ENCODE results near the gene ARHGAP18.

ARHGAP18 gene

DNA sequence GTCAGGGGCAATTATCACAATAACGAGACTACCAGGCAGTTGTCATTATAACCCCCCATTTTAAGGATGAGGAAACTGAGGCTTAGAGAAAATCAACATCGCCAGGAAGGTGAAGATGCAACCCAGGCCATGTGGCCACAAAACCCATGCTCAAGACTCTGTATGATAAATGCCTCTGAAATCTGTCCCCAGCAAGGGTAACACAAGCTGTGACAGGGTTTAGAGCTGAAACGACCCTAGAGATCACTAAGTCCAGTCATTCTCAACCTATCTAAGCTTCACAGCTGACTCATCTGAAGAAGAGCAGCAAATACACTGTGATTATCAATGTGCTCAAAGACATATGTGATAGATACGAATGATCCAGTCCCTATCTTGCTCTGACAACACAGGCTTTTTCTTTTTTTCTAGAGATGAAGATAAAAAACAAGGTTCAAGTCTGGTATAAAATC is 47.0 kb downstream of the ARHGAP18 start:
- no peak for DNase-seq

- DNase-seq = no peak
Measured at GRCh38 chr6:129662406-129662766, 47.6 kb downstream of the ARHGAP18 start.

DNA sequence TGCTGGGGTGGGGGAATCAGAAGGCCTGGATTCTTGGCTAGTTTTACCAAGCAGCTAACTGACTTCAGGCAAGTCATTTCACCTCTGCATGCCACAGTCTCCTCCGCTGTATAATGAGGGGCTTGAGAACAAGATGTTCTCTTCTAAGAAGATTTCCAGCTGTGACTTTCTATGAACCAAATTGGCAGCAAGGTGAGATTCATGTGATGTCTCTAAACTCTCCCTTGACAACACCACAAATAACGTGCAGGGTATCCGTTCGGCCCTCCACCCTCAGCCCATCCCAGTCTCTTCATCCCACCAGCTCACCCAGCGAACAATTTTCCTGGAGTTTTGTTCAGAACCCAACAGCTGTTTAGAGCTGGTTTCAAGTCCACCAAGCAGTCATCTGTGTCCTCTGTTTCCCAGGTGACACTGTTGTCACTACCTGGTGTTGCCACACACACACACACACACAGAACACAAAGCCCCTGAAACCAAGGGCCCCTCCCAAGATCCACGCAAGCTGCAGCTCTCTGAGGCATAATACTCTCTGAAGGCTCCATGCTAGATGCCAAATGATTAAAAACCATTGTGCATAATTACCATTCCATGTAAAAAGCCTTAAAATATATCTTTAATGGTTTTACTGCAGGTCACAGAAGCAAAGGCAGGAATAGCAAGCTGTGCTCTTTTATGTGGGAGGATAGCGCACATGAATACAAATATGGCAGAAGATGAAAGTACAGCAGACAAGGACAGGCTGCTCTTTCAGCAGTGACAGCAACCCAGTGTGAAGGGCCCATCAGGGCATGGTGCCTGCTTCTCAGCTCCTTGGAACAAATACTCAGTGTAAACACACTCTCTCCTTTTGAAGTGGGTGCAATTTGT is 48.2 kb downstream of the ARHGAP18 start:
- DNase-seq = no peak

- no peak for DNase-seq
Measured at GRCh38 chr6:129660346-129660676, 49.7 kb downstream of the ARHGAP18 start.

DNA sequence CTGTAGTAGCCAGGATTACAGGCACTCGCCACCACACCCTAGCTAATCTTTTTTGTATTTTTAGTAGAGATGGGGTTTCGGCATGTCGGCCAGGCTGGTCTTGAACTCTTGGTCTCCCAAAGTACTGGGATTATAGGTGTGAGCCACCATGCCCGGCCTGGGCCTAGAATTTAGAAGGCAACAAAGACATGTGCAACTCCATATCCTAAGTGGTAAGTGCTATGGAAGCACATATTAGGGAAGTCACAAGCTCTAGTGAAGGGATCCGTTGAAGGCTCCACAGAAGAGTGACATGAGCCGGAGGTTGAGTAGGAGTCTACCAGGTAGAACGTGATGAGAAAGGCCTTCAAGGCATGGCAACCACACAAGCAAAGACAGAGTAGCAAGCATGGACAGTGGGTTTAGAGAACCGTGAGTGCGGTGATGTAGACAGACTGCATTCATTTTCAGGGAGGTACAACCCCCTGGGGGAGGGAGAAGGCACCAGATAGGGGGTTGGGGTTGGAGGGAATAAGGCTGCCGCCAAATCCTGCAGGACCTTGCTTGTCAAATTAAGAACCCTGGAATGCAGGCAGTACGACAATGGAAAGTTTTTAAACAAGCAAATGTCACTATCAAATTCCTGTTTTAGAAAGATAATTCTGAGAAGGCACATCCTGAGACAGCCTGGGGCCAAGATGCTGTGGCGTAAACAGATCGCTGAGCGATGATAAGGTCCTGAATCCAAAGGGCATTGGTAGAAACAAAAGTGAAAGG is 50.2 kb downstream of the ARHGAP18 start:
- DNase-seq = no peak

DNA sequence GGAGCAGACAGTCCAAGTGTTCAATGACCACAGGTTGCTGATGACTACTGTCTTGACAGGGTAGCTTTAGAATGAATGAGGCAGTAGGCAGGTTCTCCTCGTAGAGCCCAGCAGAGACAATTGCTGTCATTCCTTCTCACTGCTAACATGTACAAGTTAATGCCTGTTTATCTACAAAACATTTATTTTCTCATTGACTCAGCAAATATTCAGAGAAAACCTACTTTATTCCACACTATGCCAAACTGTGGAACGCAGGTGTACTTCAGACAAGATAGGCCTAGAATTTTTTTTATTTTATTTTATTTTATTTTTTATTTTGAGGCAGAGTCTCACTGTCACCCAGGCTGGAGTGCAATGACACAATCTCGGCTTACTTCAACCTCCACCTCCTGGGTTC is 50.8 kb downstream of the ARHGAP18 start:
- no peak for DNase-seq

DNA sequence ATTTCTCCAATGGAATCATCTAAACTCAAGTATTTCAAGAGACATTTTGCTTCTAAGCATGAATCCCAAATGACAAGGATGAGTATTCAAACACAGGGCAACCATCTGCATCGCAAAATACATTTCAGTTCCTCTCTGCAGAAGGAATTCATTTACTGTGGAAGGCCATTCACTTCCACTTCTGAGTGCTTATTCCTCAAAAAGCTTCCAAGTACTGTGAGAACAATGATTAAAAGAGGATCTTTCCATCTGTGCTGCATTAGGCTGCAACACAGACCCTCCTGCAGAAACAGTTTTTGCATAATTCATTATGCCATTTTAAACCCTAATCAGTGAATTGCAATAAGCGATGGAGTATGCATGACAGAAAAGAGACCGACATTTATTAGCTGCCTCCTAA is 52.5 kb downstream of the ARHGAP18 start:
- no peak for DNase-seq

GRCh38 chr6:129655334-129655733 is 54.6 kb downstream of the ARHGAP18 start:
- no peak for DNase-seq

DNA sequence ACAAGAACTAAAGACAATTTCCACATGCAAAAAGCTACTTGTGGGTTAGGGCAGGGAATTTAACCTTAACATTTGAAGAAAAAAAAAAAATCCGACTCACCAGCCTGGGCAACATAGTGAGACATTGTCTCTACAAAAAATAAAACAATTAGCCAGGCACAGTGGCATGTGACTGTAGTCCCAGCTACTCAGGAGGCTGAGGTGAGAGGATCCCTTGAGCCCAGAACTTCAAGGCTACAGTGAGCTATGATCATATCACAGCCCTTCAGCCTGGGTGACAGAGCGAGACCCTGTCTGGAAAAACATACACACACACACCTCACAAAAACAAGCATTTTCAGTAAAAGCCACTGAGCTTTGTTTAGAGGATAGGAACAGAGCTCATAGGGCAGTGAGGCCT is 56.2 kb downstream of the ARHGAP18 start:
- DNase-seq = no peak

- no peak for DNase-seq
Measured at GRCh38 chr6:129653229-129653628, 56.7 kb downstream of the ARHGAP18 start.

GRCh38 chr6:129651291-129651691 is 58.7 kb downstream of the ARHGAP18 start:
- DNase-seq = no peak

GRCh38 chr6:129648819-129649491 is 61.0 kb downstream of the ARHGAP18 start:
- DNase-seq = no peak

GRCh38 chr6:129647044-129647443 is 62.9 kb downstream of the ARHGAP18 start:
- no peak for DNase-seq

- DNase-seq = no peak
Measured at GRCh38 chr6:129646642-129647041, 63.3 kb downstream of the ARHGAP18 start.

- DNase-seq = no peak
Measured at GRCh38 chr6:129645830-129646579, 64.0 kb downstream of the ARHGAP18 start.

DNA sequence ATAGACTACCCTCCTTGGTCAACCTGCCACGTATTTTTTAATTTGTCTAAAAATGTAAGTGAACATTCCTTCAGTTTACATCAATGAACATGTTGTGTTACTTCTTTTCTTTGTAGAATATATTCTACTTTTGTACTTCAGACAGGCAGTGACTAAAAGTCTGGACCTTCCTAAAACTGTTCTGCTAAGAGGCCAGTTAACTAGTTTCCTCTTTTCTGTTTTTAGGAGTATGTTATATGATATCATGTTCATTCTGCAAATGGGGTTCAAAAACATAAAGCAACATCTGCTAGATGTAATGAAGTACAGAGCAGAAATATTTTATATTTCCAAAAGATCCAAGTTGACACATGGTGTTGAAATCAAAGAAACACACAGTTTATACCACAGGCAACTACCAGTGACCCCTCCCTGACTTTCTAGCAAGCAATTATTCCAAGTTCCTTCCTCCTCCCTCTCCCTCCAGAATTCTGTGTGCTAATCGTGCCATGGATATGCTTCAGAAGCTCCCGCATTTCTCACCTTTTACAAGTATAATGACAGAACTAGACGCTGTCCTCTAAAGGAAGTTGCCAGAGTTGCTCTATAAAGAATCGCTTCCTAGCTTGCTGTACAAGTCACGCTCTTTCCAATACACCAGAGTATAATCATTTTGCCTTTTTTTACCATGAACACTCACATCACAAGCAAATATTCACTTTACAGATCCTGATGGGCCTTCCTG is 64.7 kb downstream of the ARHGAP18 start:
- DNase-seq = no peak

DNA sequence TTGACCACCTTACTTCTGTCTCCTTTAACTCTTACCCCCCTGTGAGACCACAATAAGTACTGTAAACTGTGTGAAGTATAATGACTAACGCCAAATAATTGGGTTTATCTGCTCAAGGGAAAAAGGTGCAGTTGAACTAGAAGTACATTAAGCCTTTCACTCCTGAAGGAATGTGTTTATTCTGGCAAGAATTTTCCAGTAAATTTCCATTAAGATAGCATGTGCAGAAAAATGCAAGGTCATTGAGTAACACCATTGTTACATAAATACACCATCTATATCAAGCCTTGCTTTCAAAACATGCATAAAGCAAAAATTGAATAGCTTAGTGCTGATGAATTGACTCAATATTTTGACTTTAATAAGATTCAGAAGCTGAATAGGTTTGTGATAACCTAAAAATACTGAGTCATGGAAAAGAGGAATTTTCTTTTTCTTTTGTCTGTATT is 65.4 kb downstream of the ARHGAP18 start:
- DNase-seq = no peak

DNA sequence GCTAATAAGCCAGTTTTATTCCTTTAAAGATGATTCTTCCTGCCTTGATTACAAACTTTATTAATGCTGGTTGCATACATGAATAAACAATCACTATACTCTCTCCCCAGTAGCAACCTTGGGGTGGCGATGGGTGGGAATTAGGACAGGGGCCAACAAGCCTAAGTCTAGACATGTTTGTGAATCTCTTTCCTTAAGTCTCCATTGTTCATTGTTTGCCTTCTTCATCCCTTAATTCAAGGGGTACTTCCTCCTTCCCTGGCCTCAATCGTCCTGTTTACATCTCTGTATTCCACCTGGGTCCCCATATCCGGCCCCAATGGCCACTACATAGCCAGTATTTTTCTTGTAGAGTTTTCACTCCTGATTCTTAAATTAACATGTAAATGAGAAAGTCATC is 66.0 kb downstream of the ARHGAP18 start:
- DNase-seq = no peak

- DNase-seq = no peak
Measured at GRCh38 chr6:129643176-129643575, 66.8 kb downstream of the ARHGAP18 start.

- no peak for DNase-seq
Measured at GRCh38 chr6:129642322-129642721, 67.7 kb downstream of the ARHGAP18 start.

- no peak for DNase-seq
Measured at GRCh38 chr6:129641344-129641743, 68.6 kb downstream of the ARHGAP18 start.

DNA sequence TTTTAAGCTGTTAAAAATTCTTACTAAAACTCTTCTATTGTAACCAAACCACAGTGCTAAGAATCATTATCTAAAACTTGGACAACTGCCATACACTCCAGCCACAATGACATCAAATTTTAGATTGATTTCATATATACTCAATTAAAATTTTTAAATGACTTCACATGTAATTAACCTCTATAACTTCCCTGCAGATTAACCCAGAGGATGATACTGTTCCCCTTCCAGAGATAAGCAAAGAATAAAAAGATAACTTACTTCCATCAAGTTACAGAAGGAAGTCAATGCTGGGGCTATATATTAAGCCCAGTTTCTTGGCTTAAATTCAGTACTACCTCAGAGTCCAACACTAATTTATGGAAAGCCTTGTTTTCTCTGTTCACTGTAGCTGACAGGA is 71.3 kb downstream of the ARHGAP18 start:
- no peak for DNase-seq
